B cell (primary cell): ENCODE data around the gene ZNF503.

ENCODE experiments used
- CTCF ChIP-seq: fragments of 200-600 bp; IDR thresholded peaks from one replicate; pipeline ENCODE4 v1.8.0; 2022; ENCODE audit warnings: antibody characterized with exemption, mild to moderate bottlenecking
- EZH2 ChIP-seq: IDR thresholded peaks from 2 replicates; pipeline ENCODE4 v1.6.1; 2012; ENCODE audit warnings: borderline replicate concordance, low read depth, mild to moderate bottlenecking, moderate library complexity, low read length; ENCODE audit not compliant: insufficient read depth, poor library complexity, severe bottlenecking

GRCh38 chr10:75441682-75442081 lies 40.1 kb upstream of the ZNF503 start:
- TF ChIP-seq CTCF (no peak), EZH2 (no peak)
